ENCODE data around the gene THAP11. TPM values are rescaled to one million over a fixed set of nuclear protein-coding genes. Genes with fewer than 3 reads are reported as not detected.

THAP11 gene
- total and polyA plus RNA-seq, 2 of the 4 experiments (the other 2 are of a cell fraction), result 13.3 to 14.5 TPM

DNA sequence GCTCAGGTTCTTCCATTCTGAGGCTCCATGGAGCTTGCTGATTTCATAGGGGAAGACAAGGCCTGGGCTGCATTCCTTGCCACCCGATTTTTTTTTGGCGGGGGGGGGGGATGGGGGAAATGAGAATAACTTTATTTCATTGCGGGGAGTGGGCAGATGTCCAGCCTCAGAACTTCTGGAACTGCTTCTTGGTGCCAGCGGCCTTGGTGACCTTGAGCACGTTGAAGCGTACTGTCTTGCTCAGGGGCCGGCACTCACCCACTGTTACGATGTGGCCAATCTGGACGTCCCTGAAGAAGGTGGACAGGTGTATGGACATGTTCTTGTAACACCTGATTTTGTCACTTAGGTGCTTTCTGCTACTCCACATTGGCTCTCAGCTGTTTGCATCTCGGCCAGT, 13.7 kb downstream of the THAP11 start:
- ATAC-seq (ENCODE audit: low read depth) (no peak), DNase-seq (no peak)
- Histone ChIP-seq H4K91ac (ENCODE audit: insufficient read depth, low read depth, low read length) (no peak overlapping the region), H3K9me3 (ENCODE audit: control insufficient read depth, insufficient read depth, low read length) (no peaks in the 10 kb centered on the region), H2BK5ac (ENCODE audit: low read depth, low read length, poor library complexity, severe bottlenecking) (no peak overlapping the region), H3K4ac (ENCODE audit: low read depth, low read length) (no peak overlapping the region), H2AFZ (replicated peaks; ENCODE audit: low read length, poor library complexity) (no peak overlapping the region), H3K4me1 (ENCODE audit: control insufficient read depth, insufficient read depth, low read length) (peaks cover 13% of the 10 kb centered on the region), H3K79me1 (ENCODE audit: low read depth in 1 of 2, low read length in 2 of 2) (peaks cover 16 to 76% of the 10 kb centered on the region in 2 experiments), H3K4me3 (ENCODE audit: insufficient read depth, low read depth, low read length) (no peak overlapping the region), H2BK15ac (ENCODE audit: low read depth, low read length) (no peak overlapping the region), H3K27ac (ENCODE audit: insufficient read depth, low read length) (no peak overlapping the region), H2BK120ac (ENCODE audit: low read depth, low read length) (no peak overlapping the region), H2AK9ac (replicated peaks; ENCODE audit: low read depth, low read length, poor library complexity) (no peak overlapping the region), H3K56ac (ENCODE audit: extremely low read depth, insufficient read depth, low read length) (no peak overlapping the region), H3K9me1 (ENCODE audit: insufficient read depth, low read length) (peaks cover 45% of the 10 kb centered on the region), H3K36me3 (ENCODE audit: control insufficient read depth, insufficient read depth, low read length) (peaks cover 11% of the 10 kb centered on the region), H3K23ac (ENCODE audit: low read depth, low read length) (no peak overlapping the region), H3K4me2 (ENCODE audit: low read depth, low read length) (no peak overlapping the region), H4K8ac (ENCODE audit: low read depth in 2 of 2, low read length in 2 of 2) (no peak overlapping the region), H3K27me3 (ENCODE audit: control insufficient read depth, insufficient read depth, low read length) (no peaks in the 10 kb centered on the region), H2AK5ac (ENCODE audit: low read depth, low read length) (no peak overlapping the region), H3K9ac (ENCODE audit: low read depth, low read length) (no peak overlapping the region), H3K18ac (ENCODE audit: low read depth, low read length) (no peak overlapping the region), H4K5ac (ENCODE audit: low read depth, low read length) (no peak overlapping the region), H2BK20ac (ENCODE audit: low read depth, low read length) (no peak overlapping the region), H3K14ac (replicated peaks; ENCODE audit: low read depth, low read length) (no peak overlapping the region), H4K20me1 (ENCODE audit: insufficient read depth, low read length) (peaks cover 95% of the 10 kb centered on the region)
- ChIA-PET CTCF (interaction anchor here (0.5 to 0.6 kb wide), 2 partner anchors 37 to 63 kb away, joined by 3 to 4 read pairs; no protein-coding TSS in a partner anchor), POLR2A (ENCODE audit: unreplicated experiment) (no interaction called here)
- BruUV-seq (replicated peaks), result no TSS peak
- 92% methylated on average over 2 of the region's 10 CpGs; no CpG with 5 or more reads in 1 of the 2 experiments for WGBS, 2 experiments (ENCODE audit: extremely low coverage in 2 of 2, insufficient read length in 1 of 2)
- in situ Hi-C loops (cut with MboI; ENCODE audit: low sequenced_read_pairs) (no loop called here), intact Hi-C loops (cut with micrococcal nuclease) (no loop called here), dilution Hi-C loops (cut with HindIII; ENCODE audit: low sequenced_read_pairs, unreplicated experiment) (no loop called here)
- TF ChIP-seq POLR2A (IDR thresholded peaks at IDR 0.05; ENCODE audit: low read depth, low read length), result no peak
